Fibroblast of skin of abdomen (primary cell): ENCODE measurements around the gene DDX60.

Source experiments
- DNase-seq: peaks from one replicate; pipeline ENCODE4 v3.0.0-alpha.2; 2013

DDX60 gene

DNA sequence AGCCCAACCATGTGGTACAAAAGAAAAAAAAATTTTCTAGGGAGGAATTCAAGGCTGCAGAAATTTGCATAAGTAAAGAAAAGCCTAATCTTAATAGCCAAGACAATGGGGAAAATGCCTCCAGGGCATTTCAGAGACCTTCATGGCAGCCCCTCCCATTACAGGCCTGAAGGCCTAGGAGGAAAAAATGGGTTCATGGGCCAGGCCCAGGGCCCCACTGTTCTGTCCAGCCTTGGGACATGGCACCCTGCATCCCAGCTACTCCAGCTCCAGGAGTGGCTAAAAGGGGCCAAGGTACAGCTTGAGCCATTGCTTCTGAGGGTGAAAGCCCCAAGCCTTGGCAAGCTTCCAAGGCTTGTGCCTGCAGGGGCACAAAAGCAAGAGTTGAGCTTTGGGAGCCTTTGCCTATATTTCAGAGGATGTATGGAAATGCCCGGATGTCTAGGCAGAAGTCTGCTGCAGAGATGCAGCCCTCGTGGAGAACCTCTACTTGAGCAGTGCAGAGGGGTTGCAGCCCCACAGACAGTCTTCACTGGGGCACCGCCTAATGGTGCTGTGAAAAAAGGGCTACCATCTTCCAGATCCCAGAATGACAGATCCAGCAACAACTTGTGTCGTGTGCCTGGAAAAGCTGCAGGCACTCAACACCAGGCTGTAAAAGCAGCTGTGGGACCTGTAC lies 115.2 kb downstream of the DDX60 start:
- DNase-seq: no peak

DNA sequence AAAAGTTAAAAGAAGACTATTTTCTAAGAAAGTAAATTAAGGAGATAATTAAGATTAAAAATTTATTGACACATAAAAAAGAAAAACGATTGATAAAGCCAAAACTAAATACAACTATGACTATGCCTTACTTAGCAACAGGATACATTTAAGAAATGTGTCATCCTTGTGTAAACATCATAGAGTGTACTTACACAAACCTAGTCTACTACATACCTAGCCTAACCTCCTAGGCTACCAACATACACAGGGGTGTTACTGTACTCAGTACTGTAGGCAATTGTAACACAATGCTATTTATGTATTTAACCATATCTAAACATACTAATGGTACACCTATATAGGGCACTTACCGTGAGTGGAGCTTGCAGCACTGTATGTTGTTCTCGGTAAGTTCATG lies 117.9 kb downstream of the DDX60 start:
- no peak for DNase-seq

DNA sequence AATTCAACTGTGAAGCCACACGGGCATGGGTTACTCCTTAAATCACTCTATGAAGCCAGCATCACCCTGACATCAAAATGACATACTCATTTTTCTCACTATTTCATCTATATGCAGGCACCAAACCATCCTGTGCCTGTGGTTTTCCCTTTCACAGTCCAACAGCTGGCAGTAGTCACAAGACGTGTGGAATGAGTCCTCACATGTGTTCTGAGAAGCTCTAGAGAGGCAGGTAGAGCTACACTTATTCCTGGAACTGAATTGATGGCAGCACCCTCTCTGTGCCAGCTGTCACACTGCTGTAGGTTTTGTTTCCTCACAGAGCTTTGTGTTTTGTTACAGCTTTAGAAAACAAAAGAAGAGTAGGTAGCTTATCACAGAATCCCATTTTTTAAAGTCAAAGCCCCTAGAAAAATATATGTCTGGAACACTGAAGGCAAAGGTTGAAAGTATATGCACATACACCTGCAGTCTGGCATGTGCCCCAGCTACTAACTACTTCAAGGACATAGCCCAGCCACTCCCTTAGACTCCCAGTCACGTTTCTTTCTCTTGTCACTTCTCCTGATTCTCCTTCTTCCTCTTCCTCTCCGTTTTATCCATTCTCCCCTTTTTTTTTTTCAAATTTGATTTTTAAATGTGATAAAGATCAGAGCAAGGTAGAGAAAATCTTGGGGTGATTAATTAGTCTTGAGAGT lies 119.1 kb downstream of the DDX60 start:
- DNase-seq: no peak

DNA sequence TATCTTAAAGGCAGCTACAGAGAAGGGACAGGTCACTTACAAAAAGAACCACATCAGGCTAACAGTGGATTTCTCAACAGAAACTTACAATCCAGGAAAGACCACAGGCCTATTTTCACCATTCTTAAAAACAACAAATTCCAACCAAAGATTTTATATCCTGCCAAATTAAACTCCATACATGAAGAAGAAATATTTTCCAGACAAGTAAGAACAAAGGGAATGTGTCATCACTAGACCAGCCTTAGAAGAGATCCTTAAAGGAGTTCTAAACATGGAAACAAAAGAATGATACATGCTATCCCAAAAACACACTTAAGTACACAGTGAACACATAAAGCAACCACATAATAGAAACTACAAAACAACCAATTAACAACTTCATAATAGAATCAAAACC lies 120.6 kb downstream of the DDX60 start:
- DNase-seq: peak; percentile 23

DNA sequence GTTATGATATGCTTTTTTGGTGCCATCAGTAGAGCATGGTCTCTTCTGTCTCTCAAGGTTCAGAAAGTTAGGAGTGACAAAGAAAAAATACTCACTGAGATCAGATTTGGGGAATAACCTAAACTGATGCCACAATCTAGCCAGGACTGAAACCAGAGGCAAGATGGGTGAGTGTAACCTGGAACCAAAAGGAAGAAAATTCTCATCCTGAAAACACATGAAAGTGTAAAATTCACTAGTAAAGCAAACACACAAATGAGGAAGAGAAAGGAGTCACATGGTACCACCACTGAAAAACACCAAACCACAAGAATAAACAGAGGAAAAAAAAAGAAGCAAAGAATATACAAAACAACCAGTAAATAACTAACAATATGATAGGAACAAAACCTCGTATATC lies 129.8 kb downstream of the DDX60 start:
- no peak for DNase-seq

DNA sequence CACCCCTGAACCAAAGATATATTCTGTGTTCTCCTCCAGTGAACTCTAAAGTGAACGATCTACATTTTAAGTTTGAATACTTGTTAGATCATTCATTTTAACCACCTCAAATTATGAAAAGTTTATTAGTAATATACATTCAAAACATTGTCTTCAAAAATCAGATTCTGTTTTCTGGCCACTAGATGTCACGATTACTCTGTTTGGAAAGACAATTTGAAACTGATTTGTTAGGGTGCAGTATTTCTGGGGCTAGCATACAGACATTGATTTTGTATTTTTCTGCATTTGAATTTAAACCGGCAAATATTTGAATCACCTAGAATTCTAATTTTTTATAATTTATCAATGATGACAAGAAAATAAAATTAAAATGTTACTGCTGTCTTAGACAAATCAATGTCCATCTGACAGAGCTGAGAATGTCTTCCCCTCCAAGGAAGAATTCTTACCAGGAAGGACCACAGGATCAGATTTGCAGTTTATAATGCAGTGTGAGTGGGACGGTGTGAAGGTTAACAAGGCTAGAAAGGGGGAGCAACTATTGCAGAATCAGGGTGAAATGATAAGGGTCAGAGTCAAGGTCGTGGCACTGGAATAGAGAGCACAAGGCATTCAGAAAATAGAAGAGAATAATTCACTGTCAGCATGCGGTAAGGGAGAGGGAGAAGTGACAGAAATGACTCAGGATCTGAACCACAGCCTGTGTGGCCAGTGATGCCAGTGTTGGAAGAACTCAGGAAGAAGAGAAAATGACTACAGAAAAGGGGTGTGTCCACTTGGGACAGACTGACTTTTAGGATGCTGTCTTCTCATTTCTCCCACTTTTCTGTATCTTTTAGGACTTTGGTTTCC lies 134.6 kb downstream of the DDX60 start:
- peak; percentile 47 for DNase-seq

DNA sequence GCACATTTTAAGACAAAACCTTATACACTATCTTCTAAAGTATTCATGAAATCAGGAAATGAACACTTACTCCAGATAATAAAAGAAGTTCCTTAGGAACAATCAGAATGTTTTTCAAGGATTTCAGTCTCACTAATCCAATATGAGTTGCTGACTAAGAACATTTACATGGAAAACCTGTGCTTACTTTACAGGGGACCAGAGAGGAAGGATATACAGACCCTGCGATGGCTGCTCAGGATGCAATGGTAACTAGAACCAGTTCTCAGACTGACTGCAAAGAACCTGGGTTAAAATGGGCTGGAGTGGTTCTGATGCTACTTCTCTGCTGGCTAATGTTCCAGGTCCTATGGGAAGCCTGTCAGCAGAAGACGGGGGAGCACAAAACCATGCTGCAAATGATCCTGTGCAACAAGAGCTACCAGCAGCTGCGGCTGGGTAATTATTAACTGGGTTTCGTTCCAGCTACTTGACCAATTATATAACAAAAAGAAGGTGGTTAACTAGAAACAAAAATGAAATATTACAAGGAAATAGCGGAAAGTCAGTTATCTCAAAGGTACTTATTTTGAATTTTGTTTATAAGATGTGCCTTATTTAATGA lies 140.9 kb downstream of the DDX60 start:
- no peak for DNase-seq

DNA sequence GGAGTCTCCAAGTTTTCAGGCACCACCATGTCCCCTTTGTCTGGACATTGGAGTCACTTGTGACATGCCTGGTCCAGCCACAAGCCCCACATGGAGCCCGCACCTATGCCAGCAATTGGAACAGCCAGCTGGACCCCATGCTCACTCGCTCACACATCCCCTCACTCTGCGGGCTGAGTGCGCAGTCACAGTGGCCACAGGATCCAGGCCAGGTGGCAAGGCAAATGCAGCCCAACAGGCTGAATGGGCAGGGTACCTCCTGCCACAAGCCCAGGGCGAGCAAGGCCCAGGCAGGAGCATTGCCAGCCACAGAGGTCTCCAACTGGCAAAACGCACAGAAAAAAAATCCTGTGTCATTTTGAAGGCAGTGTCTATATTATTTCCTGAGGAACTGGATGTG lies 144.2 kb downstream of the DDX60 start:
- no peak for DNase-seq

DNA sequence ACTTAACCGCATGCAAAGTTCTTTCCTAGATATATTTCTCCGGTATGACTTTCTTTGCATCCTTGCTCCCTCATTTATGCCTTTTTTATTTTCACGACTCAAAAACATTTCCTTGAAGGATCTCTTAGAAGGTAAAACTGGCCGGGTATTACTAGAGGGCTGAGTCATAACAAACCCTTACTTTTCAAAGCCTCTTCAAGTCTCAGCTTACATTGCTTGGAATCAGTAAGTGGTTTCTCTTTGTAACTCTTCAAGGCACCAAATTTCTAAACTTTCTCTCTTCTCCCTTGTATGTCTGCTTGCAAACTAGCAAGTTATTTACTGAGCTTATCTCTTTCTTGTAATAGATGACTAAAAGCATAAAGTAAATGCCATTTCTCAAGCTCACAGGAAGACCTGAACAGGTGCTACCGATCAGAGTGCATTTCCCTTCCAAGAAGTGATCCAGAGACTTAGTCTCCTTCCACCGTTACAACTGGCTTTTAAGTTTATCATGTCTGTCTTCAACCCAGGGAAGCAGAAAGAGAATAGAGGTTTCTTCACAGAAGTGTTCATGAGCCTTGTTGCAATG lies 150.8 kb downstream of the DDX60 start:
- no peak for DNase-seq
